CD4-positive, alpha-beta T cell treated with Interleukin-15 for 4 hours (primary cell): ENCODE results near the gene SNRPA1.
"Not testable (repeated sequence)": the region's sequence is repeated elsewhere in the genome, so short reads cannot be mapped to it uniquely, and the experiment has no call there.

Source experiments
- DNase-seq: peaks from one replicate; pipeline ENCODE4 v3.0.0-alpha.2; 2020; ENCODE audit warnings: low spot score

Gene SNRPA1

DNA sequence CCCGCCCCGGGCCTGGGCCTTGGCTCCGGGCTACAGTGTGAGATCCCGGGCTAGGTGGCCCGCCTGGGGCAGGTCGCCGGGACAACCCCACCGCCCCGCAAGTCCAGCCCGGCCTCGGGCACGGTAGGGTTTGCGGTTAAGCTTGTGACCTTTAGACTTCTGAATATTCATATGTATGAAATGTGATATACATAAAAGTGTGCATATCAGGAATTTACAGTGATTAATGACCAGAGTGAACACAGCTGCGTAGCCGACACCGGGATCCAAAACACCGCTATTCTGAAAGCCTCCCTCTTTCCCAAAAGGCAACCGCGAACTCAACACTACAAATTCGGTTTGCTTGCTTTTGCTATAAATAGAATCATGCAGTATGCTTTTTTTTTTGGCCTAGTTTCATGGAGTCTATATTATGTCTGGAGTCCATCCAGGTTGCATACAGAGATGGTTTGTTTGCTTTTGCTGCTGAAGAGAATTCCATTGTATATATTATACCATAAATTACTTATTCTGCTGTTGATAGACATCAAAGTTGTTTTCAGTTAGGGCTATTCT lies 636 bp upstream of the SNRPA1 start:
- DNase-seq = no peak

DNA sequence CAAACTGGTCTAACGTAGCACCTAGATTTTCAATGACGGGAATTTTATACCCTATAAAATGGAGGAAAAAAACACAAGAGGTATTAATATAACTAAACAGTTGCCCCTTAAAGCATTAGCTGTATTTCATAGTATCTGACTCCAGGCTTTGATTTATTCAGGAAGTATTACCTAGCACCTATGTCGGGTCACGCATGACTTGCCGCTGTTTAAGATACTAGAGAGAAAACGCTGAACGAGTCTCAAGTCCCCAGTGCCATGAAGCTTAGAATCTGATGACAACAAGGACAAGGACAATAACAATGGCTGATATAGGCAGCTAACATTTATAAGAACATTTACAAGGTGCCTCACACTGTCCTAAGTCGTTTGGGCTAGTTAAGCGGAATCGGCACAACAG lies 1.9 kb downstream of the SNRPA1 start:
- DNase-seq = no peak

DNA sequence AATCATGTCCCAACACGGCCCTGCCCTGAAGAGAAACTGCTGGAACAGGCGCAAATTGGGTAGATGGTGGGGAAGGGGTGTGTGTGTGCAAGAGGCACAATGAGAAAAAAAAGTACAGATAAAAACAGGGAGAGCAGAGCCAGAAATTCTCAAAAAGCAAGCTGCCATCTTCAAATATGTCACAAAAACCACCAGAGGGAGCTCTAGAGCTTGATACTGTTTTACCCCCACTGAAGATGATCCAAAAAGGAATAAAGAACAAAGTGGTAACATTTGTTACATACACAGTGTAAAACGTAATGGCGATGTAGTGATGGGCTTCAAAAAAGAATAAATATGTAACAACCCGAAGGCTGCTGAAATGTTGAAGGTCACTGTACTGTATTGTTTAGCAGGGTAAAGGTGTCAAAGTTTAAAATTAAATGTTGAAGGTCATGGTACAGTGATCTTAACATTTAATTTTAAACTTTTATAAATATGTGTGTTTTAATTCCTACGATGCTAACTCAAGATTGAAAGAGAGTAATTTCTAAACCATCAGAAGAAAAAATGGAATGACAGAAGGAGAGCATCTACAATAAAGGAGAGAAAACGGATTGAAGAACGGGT lies 6.0 kb downstream of the SNRPA1 start:
- DNase-seq = peak; percentile 68

DNA sequence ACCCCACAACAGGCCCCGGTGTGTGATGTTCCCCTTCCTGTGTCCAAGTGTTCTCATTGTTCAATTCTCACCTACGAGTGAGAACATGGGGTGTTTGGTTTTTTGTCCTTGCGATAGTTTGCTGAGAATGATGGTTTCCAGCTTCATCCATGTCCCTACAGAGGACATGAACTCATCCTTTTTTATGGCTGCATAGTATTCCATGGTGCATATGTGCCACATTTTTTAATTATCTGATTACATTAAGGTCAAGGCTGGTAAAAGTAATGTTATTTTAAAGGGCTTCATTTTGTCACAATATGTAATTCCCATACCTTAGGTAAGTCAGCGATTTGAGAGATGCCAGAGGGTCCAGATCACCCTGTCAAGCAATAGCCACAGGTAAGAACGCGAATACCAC lies 7.7 kb downstream of the SNRPA1 start:
- DNase-seq = not testable (repeated sequence)

DNA sequence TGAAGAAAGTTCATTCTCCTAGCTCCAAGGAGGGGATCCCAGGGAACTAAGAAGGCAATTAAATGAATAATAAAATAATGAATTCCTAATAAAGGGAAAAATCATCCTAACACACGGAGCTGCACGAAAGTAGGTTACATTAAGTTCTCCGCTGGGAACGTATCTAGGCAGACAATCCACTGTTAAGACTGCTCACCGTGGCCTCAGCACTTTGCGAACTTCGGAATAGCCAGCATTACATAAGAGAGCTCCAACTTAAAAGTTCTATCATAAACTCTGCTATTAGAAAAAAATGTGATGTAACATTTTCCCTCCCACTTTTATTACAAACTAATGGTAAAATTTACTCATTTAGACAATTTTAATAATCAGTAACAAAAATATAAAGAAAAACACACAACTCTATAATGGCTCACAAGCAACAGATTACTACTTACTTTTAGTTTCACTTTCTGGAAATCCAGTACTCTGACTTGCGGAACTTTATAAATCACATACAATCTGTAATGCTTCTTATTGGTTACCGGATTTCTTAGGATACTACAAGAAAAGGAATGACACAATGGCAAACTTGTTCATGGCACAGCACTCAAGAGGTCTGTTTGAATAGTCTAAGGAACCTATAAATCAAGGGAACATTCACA lies 8.5 kb downstream of the SNRPA1 start:
- no peak for DNase-seq

DNA sequence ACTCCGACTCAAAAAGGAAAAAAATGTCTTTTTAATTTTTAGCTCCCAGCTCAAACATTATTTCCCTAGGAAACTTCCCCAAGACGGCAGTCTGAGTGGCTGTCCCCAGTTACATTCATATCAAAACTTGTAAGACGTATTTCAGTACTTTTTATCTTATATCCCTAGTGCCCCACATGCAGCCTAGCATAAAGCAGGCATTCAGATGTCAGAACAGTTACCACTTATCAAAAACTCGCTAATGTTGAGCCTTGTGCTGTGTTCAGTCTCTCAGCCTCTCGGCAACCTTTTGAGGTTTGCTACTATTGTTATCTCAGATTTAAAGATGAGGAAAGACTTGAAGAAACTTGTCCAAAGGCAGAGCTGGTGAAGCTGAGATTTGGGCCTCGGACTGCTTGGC lies 11.1 kb downstream of the SNRPA1 start:
- no peak for DNase-seq

DNA sequence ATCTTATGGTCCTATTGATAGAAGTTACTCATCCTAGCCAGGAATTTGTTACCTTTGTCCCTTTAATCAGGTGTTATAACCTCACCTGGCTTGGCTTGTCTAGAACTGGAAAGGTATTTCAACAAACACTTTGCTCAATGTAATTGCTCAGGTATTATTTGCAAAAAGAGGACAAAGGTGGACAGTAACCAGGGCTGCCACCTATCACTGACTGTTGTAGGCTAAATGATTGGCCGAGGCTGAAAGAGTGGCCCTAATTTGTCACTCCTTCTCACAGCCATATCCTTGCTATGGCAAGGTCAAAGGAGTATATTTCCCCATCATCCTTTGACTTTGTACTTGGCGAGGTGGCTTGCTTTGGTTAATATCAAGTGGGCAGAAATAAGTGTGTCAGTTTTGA lies 15.0 kb downstream of the SNRPA1 start:
- DNase-seq = no peak

DNA sequence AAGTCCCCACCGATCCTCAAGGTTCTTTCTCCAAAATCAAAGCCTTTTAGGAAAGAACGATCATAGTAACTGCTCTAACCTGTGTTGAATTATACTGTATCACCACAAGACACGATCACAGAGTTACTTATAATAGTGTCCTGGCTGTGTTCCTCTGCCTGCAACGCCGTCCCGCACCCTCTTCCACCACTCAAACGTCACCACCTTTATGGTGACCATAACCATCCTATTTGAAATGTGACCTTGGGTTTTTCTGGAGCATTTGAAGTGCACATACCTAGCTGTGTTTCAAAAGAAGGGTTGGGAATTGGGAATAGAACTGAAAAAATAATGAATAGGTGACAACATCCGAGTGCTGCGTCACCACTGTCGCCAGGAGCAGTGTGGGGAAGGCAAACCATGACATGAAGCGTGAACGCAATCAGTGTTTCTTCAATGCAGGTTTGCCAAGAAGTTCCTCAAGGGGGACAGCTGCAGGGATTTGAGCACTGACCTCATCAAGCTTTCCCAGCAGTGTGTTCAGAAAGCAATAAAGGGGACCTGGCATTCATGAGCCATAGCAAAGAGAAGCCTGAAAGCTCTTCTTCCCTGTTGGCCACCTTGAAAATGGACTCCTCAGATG lies 17.0 kb downstream of the SNRPA1 start:
- no peak for DNase-seq

DNA sequence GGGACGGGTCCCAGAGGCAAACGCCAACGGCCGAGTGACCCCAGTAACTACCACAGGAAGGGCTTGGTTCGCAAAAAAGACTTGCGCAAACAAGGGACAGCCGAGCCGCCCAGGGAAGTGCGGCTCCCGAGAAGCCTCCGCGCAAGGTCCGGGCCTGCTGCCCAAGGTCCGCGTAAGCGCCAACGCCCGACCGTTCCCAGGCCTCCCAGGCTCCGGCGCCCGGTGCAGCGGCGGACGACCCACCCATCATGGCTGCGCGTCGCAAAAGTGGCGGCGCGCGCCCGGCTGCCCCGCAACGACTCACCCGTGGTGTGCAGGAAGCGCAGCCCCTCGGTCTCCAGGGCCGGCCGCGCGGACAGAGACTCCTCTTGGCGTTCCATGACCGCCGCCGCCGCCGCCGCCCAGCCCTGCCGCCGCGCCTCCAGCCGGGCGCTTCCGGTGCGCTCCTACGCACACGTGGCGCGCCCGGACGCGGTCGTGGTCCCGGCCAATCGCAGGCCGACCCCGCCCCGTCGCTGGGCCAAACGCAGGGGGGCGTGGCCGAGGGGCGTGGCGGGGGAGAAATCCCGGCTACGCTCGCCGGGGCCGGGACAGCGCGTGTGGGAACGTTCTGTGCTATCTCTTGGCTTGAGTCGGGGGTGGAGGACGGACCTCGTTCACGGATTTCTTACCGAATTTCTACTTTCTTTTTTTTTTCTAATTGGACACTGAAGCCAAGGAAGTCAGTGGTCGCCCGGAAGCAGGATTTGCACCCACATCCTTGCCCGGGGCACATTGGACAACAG lies 17.8 kb downstream of the SNRPA1 start, which contains the start of gene SELENOS:
Gene SELENOS (minus strand): TSS at position 448 of the 785 bp plus-strand sequence. CDS start 68 bp downstream, at position 380.
- DNase-seq = peak; percentile 79

DNA sequence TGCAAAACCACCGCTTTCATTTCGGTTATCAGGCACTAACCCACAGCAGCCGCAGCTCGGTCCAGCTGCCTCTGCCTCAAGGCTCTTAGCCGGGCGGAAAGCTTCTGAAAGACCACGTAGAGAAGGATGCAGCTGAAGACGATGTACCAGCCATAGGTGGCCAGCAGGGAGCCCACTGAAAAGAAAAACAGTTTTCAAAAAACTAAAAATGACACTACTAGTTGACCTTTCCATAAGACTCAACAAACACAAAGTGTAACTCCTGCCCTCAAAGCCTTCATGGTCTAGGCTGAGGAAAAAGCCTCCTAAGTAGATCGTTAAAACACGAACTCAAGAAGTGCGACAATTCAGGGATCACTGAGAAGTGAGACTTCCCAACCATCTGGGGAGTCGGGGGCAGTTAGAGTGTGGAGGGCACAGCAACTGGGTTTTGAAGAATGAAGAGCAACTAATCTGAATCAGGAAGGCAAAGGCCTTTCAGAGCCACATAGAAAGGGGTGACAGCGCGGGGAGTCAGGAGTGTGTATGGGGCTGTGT lies 18.5 kb downstream of the SNRPA1 start:
- DNase-seq = peak; percentile 25

DNA sequence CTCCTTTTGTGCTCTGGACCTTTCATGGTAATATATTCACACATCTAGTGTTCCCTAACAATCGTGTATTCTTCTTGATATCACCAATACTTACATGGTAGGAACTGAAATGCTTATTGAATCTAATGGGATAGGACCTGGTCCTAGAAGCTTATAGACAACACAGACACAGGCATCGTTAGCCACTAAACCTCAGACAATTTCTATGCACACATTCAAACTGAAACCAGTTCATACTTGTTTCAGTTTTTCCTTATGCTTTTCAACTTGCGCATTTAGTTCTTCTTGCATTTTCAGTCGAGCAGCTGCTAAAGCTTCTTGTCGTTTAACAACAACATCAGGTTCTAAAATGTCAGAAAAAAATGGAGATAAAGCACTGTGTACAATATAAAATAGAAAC lies 20.0 kb downstream of the SNRPA1 start:
- no peak for DNase-seq

DNA sequence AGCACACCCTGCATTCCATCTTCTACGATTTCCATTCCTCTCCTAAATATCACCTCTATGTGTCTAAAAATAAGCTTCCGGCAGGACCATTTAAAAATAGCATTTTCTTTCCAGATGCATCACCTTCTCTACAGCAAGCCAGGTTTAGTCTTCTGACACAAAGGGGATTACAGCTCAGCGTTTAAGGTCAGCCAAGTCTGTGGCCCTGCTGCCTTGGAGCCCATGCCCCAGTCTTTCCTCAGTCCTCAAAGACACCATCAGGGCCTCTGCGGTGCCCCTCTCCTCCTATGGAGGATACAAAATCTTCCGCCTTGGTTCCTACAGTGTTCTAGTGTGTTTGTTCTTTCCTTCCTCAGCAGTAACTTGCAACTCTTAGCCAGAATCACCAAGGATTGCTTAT lies 21.5 kb downstream of the SNRPA1 start:
- no peak for DNase-seq

DNA sequence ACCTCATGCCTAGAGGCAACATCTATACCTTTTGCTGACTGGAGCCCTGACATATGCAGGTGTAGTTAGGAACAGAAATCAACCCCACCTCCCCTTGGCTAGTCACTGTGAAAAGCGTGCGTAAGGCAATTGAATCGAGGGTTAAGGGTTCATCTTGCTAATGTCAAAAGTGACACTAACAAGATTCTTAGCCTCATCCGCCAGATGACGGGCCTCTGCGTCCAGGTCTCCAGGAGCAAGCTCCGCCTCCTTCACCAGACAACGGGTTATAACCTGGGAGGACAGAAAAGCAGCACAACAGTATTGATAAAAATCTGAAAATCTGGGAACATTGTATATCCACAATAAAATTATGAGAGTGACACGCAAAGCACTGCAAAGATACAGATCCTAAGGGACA lies 22.5 kb downstream of the SNRPA1 start:
- no peak for DNase-seq

DNA sequence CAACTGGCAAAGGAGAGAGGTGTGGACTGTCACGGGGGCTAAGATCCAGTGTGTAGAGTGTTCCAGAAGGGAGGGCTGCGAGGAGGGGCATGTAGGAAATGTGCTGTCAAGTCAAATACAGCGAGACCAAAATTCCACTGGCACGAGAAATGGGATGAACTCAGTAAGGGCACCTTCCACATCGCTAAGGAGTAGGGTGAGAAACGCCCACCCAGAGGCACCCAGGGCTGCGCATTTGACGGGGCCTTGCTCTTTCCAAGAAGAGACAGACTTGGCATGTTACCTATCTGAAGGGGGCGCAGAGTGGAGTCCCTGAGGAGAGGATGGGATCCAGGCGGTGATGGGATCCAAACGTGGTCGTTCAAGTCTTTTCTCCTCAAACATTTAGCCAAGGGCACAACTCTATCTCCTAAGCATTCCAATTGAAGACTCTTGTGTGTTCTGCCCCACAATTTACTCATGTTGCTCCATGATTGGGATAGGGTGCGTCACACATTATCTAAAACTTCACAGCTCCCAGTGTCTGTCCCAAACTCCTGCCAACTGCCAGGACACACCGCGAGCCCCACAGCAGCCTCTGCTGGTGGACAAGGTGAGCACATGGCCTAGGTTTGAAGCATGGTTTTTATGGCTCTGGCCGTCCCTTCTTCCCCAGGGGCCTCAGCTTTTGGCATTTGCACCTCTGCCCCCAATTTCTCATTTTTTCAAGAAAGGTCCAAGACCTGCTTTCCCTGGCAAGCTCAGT lies 25.4 kb downstream of the SNRPA1 start:
- no peak for DNase-seq

DNA sequence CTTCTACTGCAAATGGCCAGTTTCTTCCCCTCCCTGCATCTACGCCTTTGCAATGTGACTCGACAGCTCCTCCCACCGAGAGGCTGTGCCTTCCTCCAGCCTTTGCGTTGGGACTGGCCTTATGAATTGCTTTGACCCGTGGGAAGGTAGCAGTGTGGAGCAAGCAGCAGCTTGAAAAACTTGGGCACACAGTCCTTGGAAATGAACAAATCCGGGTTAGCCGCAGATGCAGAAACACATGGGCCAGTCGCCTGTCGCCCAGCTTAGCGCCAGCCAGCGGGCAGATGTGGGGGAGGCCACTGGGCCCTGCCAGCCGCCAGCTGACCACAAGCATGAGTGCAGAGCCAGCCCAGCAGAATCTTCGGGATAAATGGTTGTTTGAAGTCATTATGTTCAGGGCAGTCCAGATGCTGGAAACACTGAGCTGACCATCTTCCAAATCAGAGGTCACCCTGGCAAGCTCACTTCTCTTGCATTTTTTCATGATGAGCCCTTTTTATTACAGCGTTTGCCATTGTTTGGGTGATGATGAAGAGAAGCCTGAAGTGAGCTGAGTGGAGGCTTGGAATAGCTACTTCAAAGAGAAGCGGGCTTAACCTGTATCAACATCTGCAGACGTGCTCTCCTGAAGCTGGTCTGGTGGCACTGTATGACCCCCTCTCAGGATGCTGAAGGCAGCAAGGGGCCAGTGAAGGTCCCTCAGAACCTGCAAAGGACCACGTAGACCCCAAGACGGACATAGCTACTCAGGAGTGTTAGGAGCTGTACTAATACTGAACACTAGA lies 27.5 kb downstream of the SNRPA1 start:
- DNase-seq = no peak

DNA sequence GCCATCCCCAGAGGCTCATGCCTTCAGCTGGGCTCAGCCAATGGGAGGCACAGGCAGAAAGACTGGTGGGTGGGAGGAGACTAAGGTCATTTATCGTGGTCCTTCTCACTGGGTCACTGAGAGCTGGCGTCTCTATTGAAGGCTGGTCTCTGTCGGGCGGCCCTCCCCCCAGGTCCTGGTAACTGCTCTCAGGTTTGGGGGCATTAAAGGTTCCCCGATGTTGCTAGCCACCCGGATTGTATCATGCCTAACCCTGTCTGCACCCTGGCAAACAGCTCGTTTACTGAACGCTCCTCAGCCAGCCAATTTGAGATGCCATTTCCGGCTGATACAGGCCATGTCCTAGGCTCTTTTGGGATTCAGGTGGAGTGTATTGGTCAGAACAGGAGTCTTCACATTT lies 28.3 kb downstream of the SNRPA1 start:
- no peak for DNase-seq

DNA sequence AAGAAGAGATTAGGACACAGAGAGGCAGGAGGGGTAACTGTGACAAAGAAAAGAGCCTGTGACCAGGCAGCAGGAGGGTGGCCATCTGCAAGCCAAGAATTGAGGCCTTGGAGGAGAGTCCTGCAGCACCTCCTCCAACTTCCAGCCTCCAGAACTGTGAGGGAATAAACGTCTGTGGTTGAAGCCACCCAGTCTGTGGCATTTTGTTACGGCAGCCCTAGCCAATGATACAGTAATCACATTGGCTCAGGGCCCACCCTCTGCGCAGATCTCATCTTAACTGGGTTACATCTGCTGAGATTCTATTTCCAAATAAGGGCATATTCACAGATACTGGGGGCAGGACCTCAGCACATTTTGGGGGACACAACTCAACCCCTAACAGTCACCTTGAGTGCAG lies 29.0 kb downstream of the SNRPA1 start:
- DNase-seq = no peak

DNA sequence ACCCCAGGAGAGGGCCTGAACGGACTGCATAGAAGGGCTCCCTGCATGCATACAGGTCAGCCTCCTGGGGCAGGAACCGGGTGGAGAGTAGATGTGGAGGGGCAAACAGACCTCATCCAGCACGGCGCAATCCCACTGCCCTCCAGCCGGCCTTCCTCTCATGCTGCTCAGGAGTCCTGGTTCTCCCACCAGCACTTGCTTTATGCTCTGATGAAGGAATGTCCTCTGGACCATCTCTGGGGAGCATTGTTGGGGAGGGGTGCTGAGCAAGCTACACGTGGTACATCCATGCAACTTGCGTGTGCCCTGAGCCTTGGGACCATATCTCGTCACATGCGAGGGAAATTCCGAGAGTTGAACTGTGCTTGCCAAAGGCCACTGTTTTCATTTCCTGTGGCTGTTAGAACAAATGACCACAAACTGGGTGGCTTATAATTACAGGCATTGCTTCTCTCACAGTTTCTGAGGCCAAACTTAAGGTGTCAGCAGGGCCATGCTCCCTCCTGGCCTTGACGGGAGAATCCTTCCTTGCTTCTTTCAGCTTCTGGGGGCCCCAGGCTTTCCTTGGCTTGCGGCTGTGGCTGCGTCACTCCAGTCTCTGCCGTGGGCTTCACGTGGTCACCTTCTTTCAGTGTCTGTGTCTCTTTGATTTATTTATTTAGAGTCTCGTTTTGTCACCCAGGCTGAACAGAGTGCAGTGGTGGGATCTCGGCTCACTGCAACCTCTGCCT lies 30.0 kb downstream of the SNRPA1 start:
- DNase-seq = no peak

DNA sequence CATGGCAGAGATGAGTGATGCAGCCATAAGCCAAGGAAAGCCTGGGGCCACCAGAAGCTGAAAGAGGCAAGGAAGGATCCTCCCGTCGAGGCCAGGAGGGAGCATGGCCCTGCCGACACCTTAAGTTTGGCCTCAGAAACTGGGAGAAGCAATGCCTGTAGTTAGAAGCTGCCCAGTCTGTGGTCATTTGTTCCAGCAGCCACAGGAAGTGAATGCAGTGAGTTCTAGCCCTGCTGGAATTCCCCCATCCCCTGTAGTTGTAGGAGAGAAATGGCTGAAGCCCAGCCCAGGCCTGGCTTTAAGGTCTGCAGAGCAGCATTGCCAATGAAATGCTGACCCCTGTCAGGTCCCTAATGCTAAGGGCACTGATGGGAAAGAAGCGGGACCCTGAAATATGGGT lies 31.0 kb downstream of the SNRPA1 start:
- DNase-seq = no peak

DNA sequence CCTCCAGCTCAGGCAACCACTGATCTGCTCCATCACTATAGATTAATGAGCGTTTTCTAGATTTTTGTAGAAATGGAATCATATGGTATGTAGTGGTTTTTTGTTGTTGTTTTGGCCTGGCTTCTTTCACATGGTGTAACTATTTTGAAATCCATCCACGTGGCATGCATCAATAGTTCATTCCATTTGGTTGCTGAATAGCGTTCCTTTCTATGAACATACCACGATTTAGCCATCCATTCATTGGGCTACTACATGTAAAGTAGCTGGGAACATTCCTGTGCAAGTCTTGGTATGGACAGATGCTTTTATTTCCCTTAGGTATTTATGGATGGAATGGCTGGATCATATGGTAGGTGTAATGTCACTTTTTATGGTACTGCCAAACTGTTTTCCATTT lies 32.5 kb downstream of the SNRPA1 start:
- no peak for DNase-seq
